ENCODE measurements around the gene ESRRB. TPM values are rescaled to one million over a fixed set of nuclear protein-coding genes. Genes with fewer than 3 reads are reported as not detected.
A peak's percentile ranks its signal among the peaks of the same experiment; 100 is the strongest.

Gene ESRRB
- total RNA-seq, 1 experiment from 2014 or later = not detected

DNA sequence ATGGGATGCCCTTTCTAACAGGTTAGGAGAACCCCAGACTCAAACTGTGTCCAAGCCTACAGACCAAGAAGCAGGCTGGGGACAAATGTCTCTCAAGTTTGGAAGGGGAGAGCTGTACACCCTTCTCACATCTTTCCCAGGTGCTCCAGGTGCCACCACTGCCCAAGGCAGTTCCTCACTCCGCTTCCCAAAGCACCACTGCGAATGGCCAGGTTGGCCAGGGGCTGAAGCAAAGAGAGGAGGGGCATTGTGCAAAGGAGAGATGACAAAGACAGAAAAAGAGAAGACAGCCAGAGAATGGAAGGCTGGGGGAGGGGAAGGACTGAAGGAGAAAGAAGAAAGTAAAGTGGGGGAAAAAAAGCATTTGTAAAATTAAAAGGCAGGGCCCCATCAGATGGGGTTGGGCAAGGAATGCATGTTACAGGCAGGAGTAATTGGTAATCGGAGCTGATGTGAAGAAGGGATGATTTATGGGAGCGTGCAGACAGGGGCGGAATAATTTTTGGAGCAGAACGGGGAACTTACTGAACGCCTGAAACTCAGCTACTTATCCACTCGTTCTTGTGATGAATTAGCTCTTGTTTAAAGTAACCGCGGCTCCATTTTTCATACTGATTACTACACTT lies 165.8 kb downstream of the ESRRB start:
- H3K27ac ChIP-seq = no peak overlapping the region
- DNase-seq = no peak
- H3K9me3 ChIP-seq (ENCODE audit: insufficient read depth, low read depth) = no peaks in the 10 kb centered on the region
- no peaks in the 10 kb centered on the region for H3F3A ChIP-seq (ENCODE audit: insufficient read depth, low read depth)
- no peak for TF ChIP-seq EZH2 (IDR thresholded peaks at IDR 0.05; ENCODE audit: low read depth)
- TF ChIP-seq, protein P1, sequence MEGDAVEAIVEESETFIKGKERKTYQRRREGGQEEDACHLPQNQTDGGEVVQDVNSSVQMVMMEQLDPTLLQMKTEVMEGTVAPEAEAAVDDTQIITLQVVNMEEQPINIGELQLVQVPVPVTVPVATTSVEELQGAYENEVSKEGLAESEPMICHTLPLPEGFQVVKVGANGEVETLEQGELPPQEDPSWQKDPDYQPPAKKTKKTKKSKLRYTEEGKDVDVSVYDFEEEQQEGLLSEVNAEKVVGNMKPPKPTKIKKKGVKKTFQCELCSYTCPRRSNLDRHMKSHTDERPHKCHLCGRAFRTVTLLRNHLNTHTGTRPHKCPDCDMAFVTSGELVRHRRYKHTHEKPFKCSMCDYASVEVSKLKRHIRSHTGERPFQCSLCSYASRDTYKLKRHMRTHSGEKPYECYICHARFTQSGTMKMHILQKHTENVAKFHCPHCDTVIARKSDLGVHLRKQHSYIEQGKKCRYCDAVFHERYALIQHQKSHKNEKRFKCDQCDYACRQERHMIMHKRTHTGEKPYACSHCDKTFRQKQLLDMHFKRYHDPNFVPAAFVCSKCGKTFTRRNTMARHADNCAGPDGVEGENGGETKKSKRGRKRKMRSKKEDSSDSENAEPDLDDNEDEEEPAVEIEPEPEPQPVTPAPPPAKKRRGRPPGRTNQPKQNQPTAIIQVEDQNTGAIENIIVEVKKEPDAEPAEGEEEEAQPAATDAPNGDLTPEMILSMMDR (conservative IDR thresholded peaks at IDR 0.05) = no peak
- no peaks in the 10 kb centered on the region for H3K79me2 ChIP-seq (ENCODE audit: low read depth)
- intact Hi-C loops (cut with micrococcal nuclease; ENCODE audit: unreplicated experiment) = no loop called here
- ChIA-PET CTCF (no interaction called here), POLR2A (ENCODE audit: unreplicated experiment) (no interaction called here)
- no peaks in the 10 kb centered on the region for H3K36me3 ChIP-seq (ENCODE audit: low read depth)
- H3K4me1 ChIP-seq (replicated peaks; ENCODE audit: insufficient read depth) = no peaks in the 10 kb centered on the region
- H4K20me1 ChIP-seq (ENCODE audit: insufficient read depth) = no peaks in the 10 kb centered on the region
- no peak overlapping the region for H3K4me3 ChIP-seq
- no peak overlapping the region for H2AFZ ChIP-seq
- no peak overlapping the region for H3K4me2 ChIP-seq
- no TSS peak for BruUV-seq (replicated peaks)
- peaks cover 88% of the 10 kb centered on the region for H3K27me3 ChIP-seq (ENCODE audit: insufficient read depth, low read depth)
- no peaks in the 10 kb centered on the region for H3K9me2 ChIP-seq (ENCODE audit: insufficient read depth)

DNA sequence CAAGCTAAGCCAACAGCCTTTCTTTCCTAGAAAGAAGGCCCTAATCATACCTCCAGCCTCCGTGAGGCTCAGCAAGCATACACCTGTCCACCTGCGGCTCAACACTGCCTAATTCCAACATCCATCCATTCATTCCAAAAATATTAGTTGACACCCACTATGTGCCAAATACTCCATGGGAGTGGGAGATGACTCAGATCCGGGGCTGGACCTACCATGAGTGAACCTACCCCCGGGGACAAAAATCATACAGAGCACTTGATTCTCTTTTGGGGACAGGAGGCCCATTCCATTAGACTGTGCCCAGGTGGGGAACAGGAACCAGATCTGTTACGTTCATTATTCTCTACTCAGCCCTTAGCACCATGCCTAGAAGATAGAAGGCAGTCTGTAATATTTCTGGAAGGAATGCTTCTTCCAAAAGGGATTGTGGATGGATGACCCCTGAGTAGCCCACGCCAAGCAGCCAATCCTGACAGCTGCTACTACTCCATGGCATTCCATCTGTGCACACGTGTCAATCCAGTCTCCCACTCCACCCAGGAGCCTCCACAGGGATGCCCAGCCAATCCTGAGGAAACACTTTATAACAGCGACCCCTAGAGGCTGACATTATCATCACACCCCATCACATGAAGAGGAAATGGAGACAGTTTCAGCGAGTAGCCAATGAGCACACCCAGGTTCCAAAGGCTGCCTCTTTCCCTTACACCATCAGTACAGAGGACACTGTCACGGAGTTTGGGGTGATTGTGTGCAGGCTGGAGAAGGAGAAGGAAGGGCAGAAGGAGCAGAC lies 170.7 kb downstream of the ESRRB start:
- Histone ChIP-seq H3K27ac (no peak overlapping the region), H3F3A (ENCODE audit: insufficient read depth, low read depth) (no peaks in the 10 kb centered on the region), H3K79me2 (ENCODE audit: low read depth) (no peaks in the 10 kb centered on the region), H4K20me1 (ENCODE audit: insufficient read depth) (no peaks in the 10 kb centered on the region), H3K9me2 (ENCODE audit: insufficient read depth) (no peaks in the 10 kb centered on the region), H3K36me3 (ENCODE audit: low read depth) (no peaks in the 10 kb centered on the region), H3K27me3 (ENCODE audit: insufficient read depth, low read depth) (peaks cover 94% of the 10 kb centered on the region), H2AFZ (no peak overlapping the region), H3K9me3 (ENCODE audit: insufficient read depth, low read depth) (no peaks in the 10 kb centered on the region), H3K4me3 (no peak overlapping the region), H3K4me2 (no peak overlapping the region), H3K4me1 (replicated peaks; ENCODE audit: insufficient read depth) (no peaks in the 10 kb centered on the region)
- ChIA-PET POLR2A (ENCODE audit: unreplicated experiment) (no interaction called here), CTCF (no interaction called here)
- BruUV-seq (replicated peaks) = no TSS peak
- TF ChIP-seq, protein P1 (conservative IDR thresholded peaks at IDR 0.05) = peak; percentile 77
- no peak for TF ChIP-seq EZH2 (IDR thresholded peaks at IDR 0.05; ENCODE audit: low read depth)
- DNase-seq = peak in 1 of 2 experiments; percentile 12
- intact Hi-C loops (cut with micrococcal nuclease; ENCODE audit: unreplicated experiment) = no loop called here

DNA sequence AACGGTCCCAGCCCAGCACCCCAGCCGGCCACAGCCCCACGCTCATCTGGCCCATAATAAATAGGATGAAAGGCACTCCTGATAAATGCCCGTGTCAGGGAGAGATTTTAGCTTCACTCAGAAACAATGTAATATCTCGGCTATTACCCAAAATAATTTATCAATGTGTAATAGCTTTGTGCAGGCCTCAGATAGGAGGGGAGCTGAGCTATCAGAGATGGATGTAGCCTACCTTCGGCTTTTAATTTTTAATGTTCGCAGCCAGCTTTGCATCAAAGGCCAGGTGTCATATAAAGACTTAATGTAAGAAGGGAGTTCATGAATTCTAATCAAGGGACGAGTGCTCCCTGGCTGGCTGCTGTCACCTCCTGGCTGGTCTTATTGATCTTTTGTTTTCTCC lies 171.9 kb downstream of the ESRRB start:
- no peaks in the 10 kb centered on the region for H3K4me1 ChIP-seq (replicated peaks; ENCODE audit: insufficient read depth)
- intact Hi-C loops (cut with micrococcal nuclease; ENCODE audit: unreplicated experiment) = no loop called here
- H3K79me2 ChIP-seq (ENCODE audit: low read depth) = no peaks in the 10 kb centered on the region
- H3F3A ChIP-seq (ENCODE audit: insufficient read depth, low read depth) = no peaks in the 10 kb centered on the region
- TF ChIP-seq, protein P1 (conservative IDR thresholded peaks at IDR 0.05) = no peak
- TF ChIP-seq EZH2 (IDR thresholded peaks at IDR 0.05; ENCODE audit: low read depth) = no peak
- H4K20me1 ChIP-seq (ENCODE audit: insufficient read depth) = no peaks in the 10 kb centered on the region
- ChIA-PET CTCF (no interaction called here), POLR2A (ENCODE audit: unreplicated experiment) (no interaction called here)
- no peak overlapping the region for H2AFZ ChIP-seq
- H3K27me3 ChIP-seq (ENCODE audit: insufficient read depth, low read depth) = peaks cover 95% of the 10 kb centered on the region
- DNase-seq = no peak
- no peaks in the 10 kb centered on the region for H3K9me3 ChIP-seq (ENCODE audit: insufficient read depth, low read depth)
- H3K4me2 ChIP-seq = no peak overlapping the region
- no peak overlapping the region for H3K4me3 ChIP-seq
- H3K27ac ChIP-seq = no peak overlapping the region
- H3K9me2 ChIP-seq (ENCODE audit: insufficient read depth) = no peaks in the 10 kb centered on the region
- no TSS peak for BruUV-seq (replicated peaks)
- no peaks in the 10 kb centered on the region for H3K36me3 ChIP-seq (ENCODE audit: low read depth)
